MCF 10A (cell line): ENCODE results near the gene CACNB2. TPM values are rescaled to one million over a fixed set of nuclear protein-coding genes. Genes with fewer than 3 reads are reported as not detected.

Source experiments
- BruUV-seq: library from RNA; stranded (reverse); fragments of 400-500 nt; replicated peaks from 2 replicates; lab custom pipeline; 2021; lab: Mats Ljungman, UMichigan
- CTCF ChIA-PET: fragments of 300-600 bp; sonication (Branson Sonifier 250); formaldehyde crosslinking; extraction: SDS; loops from one replicate; lab custom pipeline; 2021; ENCODE audit warnings: antibody characterized with exemption, inconsistent platforms; lab: Yijun Ruan, JAX
- POLR2A ChIA-PET: fragments of 300-600, 350-650 bp; sonication (Branson Sonifier 250); formaldehyde crosslinking; extraction: SDS; loops from one replicate; lab custom pipeline; 2020; ENCODE audit warnings: antibody characterized with exemption, inconsistent platforms; lab: Yijun Ruan, JAX
- DNase-seq: peaks from one replicate; pipeline ENCODE4 v3.0.0-alpha.2; 2018; ENCODE audit not compliant: unreplicated experiment
- H3K27ac Mint-ChIP-seq: one replicate; pipeline ENCODE4 v1.8.0; 2022; ENCODE audit warnings: mild to moderate bottlenecking, low read depth, mixed read lengths; ENCODE audit not compliant: unreplicated experiment
- H3K27me3 Mint-ChIP-seq: one replicate; pipeline ENCODE4 v1.8.0; 2022; ENCODE audit warnings: mixed read lengths; ENCODE audit not compliant: insufficient read depth, unreplicated experiment
- H3K36me3 Mint-ChIP-seq: one replicate; pipeline ENCODE4 v1.8.0; 2022; ENCODE audit warnings: mild to moderate bottlenecking, moderate library complexity, mixed read lengths; ENCODE audit not compliant: insufficient read depth, unreplicated experiment
- H3K4me1 Mint-ChIP-seq: one replicate; pipeline ENCODE4 v1.8.0; 2022; ENCODE audit warnings: mixed read lengths; ENCODE audit not compliant: insufficient read depth, unreplicated experiment
- H3K4me3 Mint-ChIP-seq: one replicate; pipeline ENCODE4 v1.8.0; 2022; ENCODE audit warnings: mild to moderate bottlenecking, moderate library complexity, mixed read lengths; ENCODE audit not compliant: unreplicated experiment
- H3K9me3 Mint-ChIP-seq: one replicate; pipeline ENCODE4 v1.8.0; 2022; ENCODE audit warnings: mixed read lengths; ENCODE audit not compliant: unreplicated experiment
- CTCF ChIP-seq: fragments of 200-600 bp; IDR thresholded peaks from one replicate; pipeline ENCODE4 v1.8.0; 2022; ENCODE audit warnings: antibody characterized with exemption, mild to moderate bottlenecking; ENCODE audit not compliant: unreplicated experiment
- intact Hi-C: fragments of 100-400 bp; cut with micrococcal nuclease; formaldehyde crosslinking; loops from 2 replicates; pipeline ENCODE4 v1.14.1; 2022
- total RNA-seq: library from RNA; stranded (reverse); gene quantifications from 2 replicates; pipeline ENCODE4 v1.2.3, GENCODE V29; 2022

CACNB2 gene
- total RNA-seq, 1 experiment from 2014 or later, result 3.3 TPM

GRCh38 chr10:18226336-18226735 lies 86.1 kb downstream of the CACNB2 start:
- DNase-seq, result no peak
- no TSS peak for BruUV-seq
- Mint-ChIP-seq H3K36me3 (peaks cover 6% of the 10 kb centered on the region), H3K4me3 (no peak overlapping the region), H3K9me3 (no peaks in the 10 kb centered on the region), H3K4me1 (peaks cover 21% of the 10 kb centered on the region), H3K27ac (no peak overlapping the region), H3K27me3 (no peaks in the 10 kb centered on the region)
- no peak for TF ChIP-seq CTCF
- intact Hi-C loops, result no loop called here
- ChIA-PET CTCF (interaction anchor here (1.6 to 4.1 kb wide), 2 partner anchors 12 to 381 kb away, joined by 4 to 20 read pairs; no protein-coding TSS in a partner anchor), POLR2A (no interaction called here)

GRCh38 chr10:18229826-18230225 lies 89.6 kb downstream of the CACNB2 start:
- intact Hi-C loops, result no loop called here
- TF ChIP-seq CTCF, result no peak
- no peak overlapping the region for H3K27ac Mint-ChIP-seq
- no TSS peak for BruUV-seq
- no peak overlapping the region for H3K4me3 Mint-ChIP-seq
- peaks cover 11% of the 10 kb centered on the region for H3K36me3 Mint-ChIP-seq
- no peaks in the 10 kb centered on the region for H3K9me3 Mint-ChIP-seq
- no peak for DNase-seq
- H3K4me1 Mint-ChIP-seq, result peaks cover 25% of the 10 kb centered on the region
- no peaks in the 10 kb centered on the region for H3K27me3 Mint-ChIP-seq
- POLR2A ChIA-PET, result interaction anchor here (0.6 kb wide), 1 partner anchor 381 kb away, joined by 3 read pairs; no protein-coding TSS in a partner anchor
- CTCF ChIA-PET, result no interaction called here

GRCh38 chr10:18230794-18231193 lies 90.6 kb downstream of the CACNB2 start:
- intact Hi-C loops, result no loop called here
- Mint-ChIP-seq H3K9me3 (no peaks in the 10 kb centered on the region), H3K27ac (no peak overlapping the region), H3K27me3 (no peaks in the 10 kb centered on the region), H3K4me3 (no peak overlapping the region), H3K4me1 (peaks cover 17% of the 10 kb centered on the region), H3K36me3 (peaks cover 11% of the 10 kb centered on the region)
- no peak for TF ChIP-seq CTCF
- ChIA-PET POLR2A (interaction anchor here (1.3 kb wide), 1 partner anchor 9 kb away, joined by 3 read pairs; no protein-coding TSS in a partner anchor), CTCF (no interaction called here)
- no peak for DNase-seq
- BruUV-seq, result no TSS peak

GRCh38 chr10:18231480-18231879 lies 91.3 kb downstream of the CACNB2 start:
- H3K9me3 Mint-ChIP-seq, result no peaks in the 10 kb centered on the region
- H3K4me1 Mint-ChIP-seq, result peaks cover 17% of the 10 kb centered on the region
- no peak overlapping the region for H3K27ac Mint-ChIP-seq
- ChIA-PET CTCF (no interaction called here), POLR2A (interaction anchor here (1.3 kb wide), 1 partner anchor 8 kb away, joined by 3 read pairs; no protein-coding TSS in a partner anchor)
- TF ChIP-seq CTCF, result no peak
- peaks cover 11% of the 10 kb centered on the region for H3K36me3 Mint-ChIP-seq
- intact Hi-C loops, result no loop called here
- no TSS peak for BruUV-seq
- H3K27me3 Mint-ChIP-seq, result no peaks in the 10 kb centered on the region
- H3K4me3 Mint-ChIP-seq, result no peak overlapping the region
- no peak for DNase-seq
